Activated T-cell treated with anti-CD3 and anti-CD28 coated beads, Interleukin-2, amount 50 U/mL, for 24 hours (primary cell): ENCODE data around the gene CLCNKA.

Experiments
- DNase-seq: peaks from one replicate; pipeline ENCODE4 v3.0.0-alpha.2; 2020
- H3K27ac Mint-ChIP-seq: 2 replicates; pipeline ENCODE4 v1.8.0; 2020; ENCODE audit warnings: mild to moderate bottlenecking, mixed read lengths
- H3K27me3 Mint-ChIP-seq: 2 replicates; pipeline ENCODE4 v1.8.0; 2020; ENCODE audit warnings: mixed read lengths
- H3K36me3 Mint-ChIP-seq: 2 replicates; pipeline ENCODE4 v1.8.0; 2020; ENCODE audit warnings: low read depth, mixed read lengths
- H3K4me1 Mint-ChIP-seq: 2 replicates; pipeline ENCODE4 v1.8.0; 2020; ENCODE audit warnings: low read depth, mixed read lengths
- H3K4me3 Mint-ChIP-seq: 2 replicates; pipeline ENCODE4 v1.8.0; 2020; ENCODE audit warnings: mild to moderate bottlenecking, moderate library complexity, mixed read lengths
- H3K9me3 Mint-ChIP-seq: 2 replicates; pipeline ENCODE4 v1.8.0; 2020; ENCODE audit warnings: mixed read lengths

Gene CLCNKA

GRCh38 chr1:16065269-16065576 is 43.4 kb downstream of the CLCNKA start:
- Mint-ChIP-seq H3K4me1 (peaks cover 13% of the 10 kb centered on the region), H3K27ac (no peak overlapping the region), H3K36me3 (no peaks in the 10 kb centered on the region), H3K9me3 (no peaks in the 10 kb centered on the region), H3K27me3 (peaks cover 5% of the 10 kb centered on the region), H3K4me3 (no peak overlapping the region)
- DNase-seq: no peak

DNA sequence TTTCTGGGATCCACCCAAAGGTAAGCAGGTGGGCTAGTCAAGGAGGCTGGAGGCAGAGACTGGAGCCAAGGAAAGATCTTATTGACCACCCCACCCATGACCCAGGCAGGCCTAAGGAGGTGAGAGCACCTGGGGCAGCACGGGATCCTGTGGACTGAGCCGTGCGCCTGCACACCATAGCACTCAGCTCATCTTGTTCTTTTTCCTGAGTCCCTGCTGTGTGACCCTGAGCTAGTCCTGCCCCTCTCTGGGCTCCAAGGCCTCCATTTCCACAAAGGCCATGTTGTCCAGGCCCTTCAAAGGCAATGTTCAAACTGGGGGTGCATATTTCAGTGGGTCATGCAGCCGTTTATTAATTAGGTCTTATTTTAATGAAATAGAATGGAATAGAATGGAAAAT is 44.4 kb downstream of the CLCNKA start:
- Mint-ChIP-seq H3K4me1 (peaks cover 15% of the 10 kb centered on the region), H3K4me3 (no peak overlapping the region), H3K27ac (no peak overlapping the region), H3K36me3 (no peaks in the 10 kb centered on the region), H3K9me3 (no peaks in the 10 kb centered on the region), H3K27me3 (peaks cover 5% of the 10 kb centered on the region)
- DNase-seq: no peak

GRCh38 chr1:16067127-16067768 is 45.4 kb downstream of the CLCNKA start:
- H3K27me3 Mint-ChIP-seq: peaks cover 9% of the 10 kb centered on the region
- no peaks in the 10 kb centered on the region for H3K9me3 Mint-ChIP-seq
- H3K4me3 Mint-ChIP-seq: no peak overlapping the region
- H3K36me3 Mint-ChIP-seq: no peaks in the 10 kb centered on the region
- no peak overlapping the region for H3K27ac Mint-ChIP-seq
- H3K4me1 Mint-ChIP-seq: peaks cover 15% of the 10 kb centered on the region
- DNase-seq: no peak

GRCh38 chr1:16067933-16068332 is 46.1 kb downstream of the CLCNKA start:
- Mint-ChIP-seq H3K4me3 (no peak overlapping the region), H3K27me3 (peaks cover 13% of the 10 kb centered on the region), H3K9me3 (no peaks in the 10 kb centered on the region), H3K27ac (no peak overlapping the region), H3K4me1 (peaks cover 15% of the 10 kb centered on the region), H3K36me3 (no peaks in the 10 kb centered on the region)
- no peak for DNase-seq

GRCh38 chr1:16068356-16069270 is 46.8 kb downstream of the CLCNKA start:
- no peak for DNase-seq
- peaks cover 15% of the 10 kb centered on the region for H3K4me1 Mint-ChIP-seq
- no peak overlapping the region for H3K27ac Mint-ChIP-seq
- H3K27me3 Mint-ChIP-seq: peaks cover 13% of the 10 kb centered on the region
- no peaks in the 10 kb centered on the region for H3K9me3 Mint-ChIP-seq
- no peaks in the 10 kb centered on the region for H3K36me3 Mint-ChIP-seq
- no peak overlapping the region for H3K4me3 Mint-ChIP-seq

DNA sequence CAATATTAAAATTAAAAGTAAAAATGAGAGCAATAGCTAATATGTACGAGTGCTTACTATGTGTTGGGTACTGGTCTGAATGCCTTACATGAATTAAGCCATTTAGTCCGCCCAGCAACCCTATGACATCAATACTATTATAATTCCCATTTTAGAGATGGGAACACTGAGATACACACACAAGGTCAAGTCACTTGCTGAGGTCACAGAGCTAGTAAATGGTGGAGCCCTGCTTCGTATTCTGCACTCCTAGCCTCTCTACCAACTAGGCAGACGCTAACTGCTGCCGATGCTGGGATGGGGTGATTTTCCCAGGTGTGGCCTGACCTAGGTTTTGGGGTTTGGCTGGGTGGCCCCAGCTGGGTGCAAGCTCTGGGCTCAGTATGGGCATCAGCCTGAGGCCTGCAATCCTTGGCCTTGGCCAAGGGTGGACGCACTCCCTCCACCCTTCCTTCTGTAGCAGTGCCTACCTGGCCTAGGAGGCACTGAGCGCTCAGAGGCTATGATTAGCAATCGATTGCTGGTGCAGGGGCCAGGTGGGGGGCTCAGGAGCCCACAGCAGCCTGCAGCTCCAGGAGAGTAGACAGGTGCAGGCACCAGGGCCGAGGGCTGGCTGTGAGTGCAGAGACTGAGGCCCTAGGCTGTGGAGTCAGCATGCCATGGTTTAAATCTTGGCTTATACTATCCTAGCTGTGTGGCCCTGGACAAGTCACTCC is 49.0 kb downstream of the CLCNKA start:
- Mint-ChIP-seq H3K36me3 (no peaks in the 10 kb centered on the region), H3K4me3 (no peak overlapping the region), H3K27me3 (peaks cover 23% of the 10 kb centered on the region), H3K4me1 (peaks cover 13% of the 10 kb centered on the region), H3K27ac (no peak overlapping the region), H3K9me3 (no peaks in the 10 kb centered on the region)
- DNase-seq: no peak

DNA sequence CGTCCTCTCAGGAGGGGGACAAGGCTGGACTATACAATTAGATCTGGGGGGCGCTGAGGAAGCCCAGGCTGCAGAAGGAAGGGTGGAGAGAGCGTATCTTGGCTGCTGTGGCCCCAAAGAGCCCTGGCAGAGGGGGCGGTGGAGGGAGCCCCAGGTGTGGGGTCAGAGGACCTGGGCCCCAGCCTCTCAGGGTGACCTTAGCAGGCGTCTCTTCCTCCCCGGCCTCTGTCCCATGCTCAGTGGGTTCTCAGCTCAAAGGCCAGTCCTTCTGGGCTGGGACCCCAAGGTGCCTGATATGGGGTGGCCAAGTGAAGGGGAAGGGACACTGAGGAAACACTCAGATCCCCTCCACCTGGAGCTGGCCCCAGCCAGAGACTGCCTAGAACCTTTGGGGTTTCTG is 49.8 kb downstream of the CLCNKA start:
- Mint-ChIP-seq H3K27ac (no peak overlapping the region), H3K4me3 (no peak overlapping the region)

DNA sequence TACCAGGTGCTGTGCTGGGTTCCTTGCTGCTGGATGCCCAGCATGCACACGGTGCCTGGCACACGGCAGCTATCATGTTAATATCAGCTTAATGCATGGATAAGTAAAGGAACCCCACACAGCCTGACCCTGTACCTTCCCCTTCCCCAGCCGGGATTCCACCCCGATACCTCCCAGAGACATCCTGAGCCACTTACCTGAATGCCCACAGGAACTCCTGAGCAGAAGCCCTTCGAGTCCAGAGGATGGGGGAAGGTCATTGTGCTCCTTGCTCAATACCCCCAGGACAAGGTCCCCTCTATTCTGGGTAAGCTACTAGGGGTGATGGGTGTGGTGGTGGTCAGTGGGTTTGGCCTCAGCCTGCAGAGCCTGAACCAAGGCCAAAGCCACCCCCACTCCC is 50.3 kb downstream of the CLCNKA start:
- DNase-seq: no peak
- Mint-ChIP-seq H3K9me3 (no peaks in the 10 kb centered on the region), H3K4me1 (peaks cover 13% of the 10 kb centered on the region), H3K36me3 (no peaks in the 10 kb centered on the region), H3K4me3 (no peak overlapping the region), H3K27ac (no peak overlapping the region), H3K27me3 (peaks cover 23% of the 10 kb centered on the region)

More for the DNA sequence above, 49.8 kb downstream of the CLCNKA start:
- H3K4me1 Mint-ChIP-seq: peaks cover 13% of the 10 kb centered on the region
- peaks cover 23% of the 10 kb centered on the region for H3K27me3 Mint-ChIP-seq
- no peaks in the 10 kb centered on the region for H3K36me3 Mint-ChIP-seq
- no peaks in the 10 kb centered on the region for H3K9me3 Mint-ChIP-seq
- no peak for DNase-seq

DNA sequence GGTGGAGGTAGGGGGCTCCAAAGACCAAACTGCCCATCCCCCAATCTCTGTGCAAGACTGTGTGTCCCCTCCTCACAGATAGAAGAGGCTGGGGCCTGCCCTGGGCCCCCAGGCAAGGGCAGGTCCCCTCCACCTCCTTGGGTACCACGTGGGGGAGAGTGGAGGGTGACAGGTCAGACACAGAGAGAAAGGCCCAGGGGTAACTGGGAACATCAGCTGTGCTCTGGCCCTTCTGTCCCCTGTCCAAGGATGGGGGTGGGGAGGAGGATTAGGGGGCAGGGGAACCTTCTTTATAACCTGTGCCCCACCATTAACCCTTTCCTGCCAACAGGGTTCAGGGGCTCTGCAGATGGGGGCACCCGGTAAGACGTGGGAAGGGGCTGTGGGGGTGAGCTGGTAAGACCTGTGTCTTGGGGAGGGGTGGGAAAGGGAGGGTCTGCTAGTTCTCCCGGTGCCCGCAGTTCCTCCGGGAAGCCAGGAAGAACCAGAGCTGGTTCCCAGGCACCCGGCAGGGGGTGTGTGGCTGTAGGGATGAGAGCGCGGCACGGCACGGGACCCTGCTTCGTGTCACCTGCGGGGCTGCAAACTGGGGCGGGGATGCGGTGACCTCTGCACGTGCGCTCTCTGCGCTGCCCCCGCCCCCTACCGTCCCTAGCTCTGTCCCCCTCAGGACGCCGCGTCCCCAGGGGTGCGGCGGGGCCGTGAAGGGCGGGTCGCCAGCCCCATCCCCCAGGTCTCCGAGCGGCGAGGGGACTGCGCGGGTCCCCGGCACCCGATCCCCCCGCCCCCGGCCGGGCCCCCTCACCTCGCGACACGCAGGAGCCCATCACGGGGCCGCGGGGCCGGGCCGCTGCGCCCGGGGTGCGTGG is 51.0 kb downstream of the CLCNKA start:
- Mint-ChIP-seq H3K9me3 (no peaks in the 10 kb centered on the region), H3K27me3 (peaks cover 23% of the 10 kb centered on the region), H3K4me1 (peaks cover 13% of the 10 kb centered on the region), H3K36me3 (no peaks in the 10 kb centered on the region), H3K4me3 (no peak overlapping the region), H3K27ac (no peak overlapping the region)
- no peak for DNase-seq

DNA sequence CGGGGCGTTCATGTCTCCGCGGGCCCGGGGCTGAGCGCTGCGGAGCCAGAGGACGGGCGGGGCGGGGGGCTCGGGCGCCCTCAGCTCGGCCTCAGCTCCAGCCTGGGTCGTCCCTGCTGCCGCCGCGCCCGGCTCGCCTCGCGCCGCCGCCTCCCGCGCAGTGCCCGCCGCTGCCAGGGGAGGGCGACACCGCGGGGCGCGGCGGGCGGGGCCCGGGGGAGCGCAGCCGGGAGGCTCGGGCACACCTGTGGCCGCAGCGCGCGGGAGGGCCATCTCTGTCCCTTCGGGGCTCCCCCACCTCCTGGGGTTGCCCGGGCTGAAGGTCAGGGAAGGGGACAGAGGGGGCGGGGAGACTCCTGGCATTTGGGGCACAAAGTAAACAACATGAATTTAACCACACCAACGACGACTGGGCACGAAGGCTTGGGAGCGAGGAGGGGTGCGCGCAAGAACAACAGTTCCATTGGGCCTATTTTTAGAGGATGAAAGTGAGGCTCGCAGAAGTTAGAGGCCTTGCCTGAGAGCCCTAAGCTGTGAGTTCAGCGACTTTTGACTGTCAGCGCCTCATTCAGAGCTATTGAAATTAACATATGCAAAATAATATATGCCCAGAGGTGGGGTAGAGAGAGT is 51.8 kb downstream of the CLCNKA start, which contains the start of gene FAM131C:
Gene FAM131C, minus strand, starts transcription at position 162 of the 630 bp plus-strand sequence. CDS start 209 bp downstream, outside the sequence.
- Mint-ChIP-seq H3K27me3 (peaks cover 23% of the 10 kb centered on the region), H3K36me3 (no peaks in the 10 kb centered on the region), H3K9me3 (no peaks in the 10 kb centered on the region), H3K27ac (no peak within 1 kb of the TSS), H3K4me3 (peak within 1 kb of the TSS; percentile 65), H3K4me1 (peaks cover 13% of the 10 kb centered on the region)
- peak; percentile 64 for DNase-seq

GRCh38 chr1:16074217-16074616 is 52.4 kb downstream of the CLCNKA start:
- Mint-ChIP-seq H3K27me3 (peaks cover 23% of the 10 kb centered on the region), H3K9me3 (no peaks in the 10 kb centered on the region), H3K27ac (no peak overlapping the region)

DNA sequence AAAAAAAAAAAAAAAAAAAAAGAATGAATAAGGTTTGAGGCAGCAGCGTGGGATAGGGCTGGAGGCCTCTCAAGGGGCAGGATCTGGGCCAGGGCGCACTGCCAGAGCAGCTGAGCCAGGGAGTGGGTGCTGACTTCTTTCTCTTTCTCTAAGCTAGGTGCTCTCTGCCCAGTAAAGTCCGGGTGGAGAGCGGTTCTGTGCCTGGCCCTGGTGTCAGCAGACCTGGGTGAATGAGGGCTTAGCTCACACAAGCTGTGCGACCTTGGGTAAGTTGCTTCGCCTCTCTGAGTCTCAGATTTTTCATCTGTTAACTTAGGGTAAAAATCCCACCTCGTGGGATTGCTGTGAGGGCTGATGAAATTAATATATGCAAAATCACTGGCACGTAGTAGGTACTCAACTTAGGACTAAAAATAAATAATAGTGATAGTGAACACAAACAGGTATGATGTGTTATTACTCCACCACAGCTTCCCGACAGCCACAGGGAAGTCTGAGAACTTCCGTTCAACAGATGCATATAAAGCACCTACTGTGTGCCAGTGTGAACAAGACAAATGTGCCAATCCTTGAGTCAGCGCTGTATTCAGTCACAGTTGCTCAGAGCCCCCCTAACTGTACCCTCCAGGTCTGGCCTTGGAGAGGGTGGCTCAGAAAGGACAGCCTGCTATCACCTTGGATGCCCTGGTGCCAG is 53.6 kb downstream of the CLCNKA start:
- Mint-ChIP-seq H3K4me1 (peaks cover 13% of the 10 kb centered on the region), H3K27me3 (peaks cover 23% of the 10 kb centered on the region), H3K36me3 (no peaks in the 10 kb centered on the region), H3K9me3 (no peaks in the 10 kb centered on the region), H3K27ac (no peak overlapping the region), H3K4me3 (no peak overlapping the region)
- DNase-seq: no peak

More at GRCh38 chr1:16074217-16074616, 52.4 kb downstream of the CLCNKA start:
- Mint-ChIP-seq H3K36me3 (no peaks in the 10 kb centered on the region), H3K4me1 (peaks cover 18% of the 10 kb centered on the region), H3K4me3 (peak overlapping the region; percentile 65)
- no peak for DNase-seq
